Measurements from ENCODE around the gene DAP.
"Not testable (repeated sequence)": the region's sequence is repeated elsewhere in the genome, so short reads cannot be mapped to it uniquely, and the experiment has no call there.

The DAP gene

GRCh38 chr5:10761185-10761932, at the start of gene DAP:
Gene DAP (minus strand): TSS chr5:10761234. CDS start chr5:10761068, 166 bp downstream.
- in situ Hi-C loops (cut with MboI; ENCODE audit: low sequenced_read_pairs) = no loop called here

DNA sequence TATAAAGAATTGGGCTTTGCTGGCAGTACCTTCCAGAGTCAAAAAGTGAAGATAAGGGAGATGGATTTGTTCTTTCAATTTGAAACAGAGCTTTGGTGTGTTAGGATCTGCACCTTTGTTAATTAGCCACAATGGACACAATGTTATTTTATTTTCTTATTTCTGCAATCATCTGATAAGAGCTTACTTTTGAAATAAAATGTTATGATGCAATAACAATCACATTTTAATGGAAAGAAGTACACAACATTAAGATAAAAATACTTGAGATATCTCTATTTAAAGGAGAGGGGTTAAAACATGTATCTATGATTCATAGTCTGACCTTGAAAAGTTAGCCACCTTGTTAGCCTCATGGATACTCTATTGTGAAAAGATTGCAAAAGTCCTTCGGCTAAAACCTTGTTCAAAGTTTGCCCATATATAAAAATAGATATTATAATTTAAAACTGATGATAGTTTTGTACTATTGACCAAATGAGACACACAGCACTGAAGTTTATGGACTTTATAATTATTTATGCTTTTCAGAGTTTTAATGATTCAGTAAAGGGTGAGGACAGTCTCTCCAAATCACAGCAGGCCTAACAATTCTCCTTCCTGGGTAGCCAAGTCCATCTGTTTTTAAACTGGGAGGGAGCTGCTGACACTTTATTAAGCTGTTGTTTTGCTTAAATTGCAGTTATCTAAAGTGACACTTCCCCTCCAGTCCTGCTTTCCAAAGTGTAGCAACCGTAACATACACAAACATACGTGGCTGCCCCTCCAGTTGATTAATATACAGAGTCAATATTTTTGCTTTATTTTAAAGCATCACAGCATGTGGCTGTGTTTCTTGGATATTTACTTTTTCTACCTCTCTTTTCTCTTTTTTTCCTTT, 47.6 kb upstream of the DAP start:
- in situ Hi-C loops (cut with MboI; ENCODE audit: low sequenced_read_pairs) = no loop called here

- in situ Hi-C loops (cut with MboI; ENCODE audit: low sequenced_read_pairs) = no loop called here
Measured at GRCh38 chr5:10801931-10802666, 41.1 kb upstream of the DAP start.

GRCh38 chr5:10800852-10801251, 39.8 kb upstream of the DAP start:
- in situ Hi-C loops (cut with MboI; ENCODE audit: low sequenced_read_pairs) = no loop called here

GRCh38 chr5:10797261-10797660, 36.2 kb upstream of the DAP start:
- in situ Hi-C loops (cut with MboI; ENCODE audit: low sequenced_read_pairs) = no loop called here

DNA sequence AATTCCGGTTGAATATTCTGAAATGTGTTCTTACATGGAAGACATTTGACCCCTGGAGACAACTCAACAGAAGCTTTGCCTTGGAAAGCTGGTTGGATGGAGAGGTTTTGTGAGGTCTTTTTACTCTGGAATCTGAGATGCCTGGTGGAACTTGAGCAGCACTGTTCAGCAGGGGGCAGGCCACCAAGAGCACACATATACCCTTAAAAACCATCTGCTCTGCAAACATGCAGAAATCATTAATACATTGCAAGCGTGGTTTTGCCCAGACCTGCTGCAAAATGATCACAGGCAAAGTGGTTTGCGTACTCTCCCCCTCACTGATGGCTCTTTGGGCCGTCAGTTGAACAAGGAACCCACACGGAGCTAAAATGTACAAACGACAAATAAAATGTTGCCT, 32.8 kb upstream of the DAP start:
- in situ Hi-C loops (cut with MboI; ENCODE audit: low sequenced_read_pairs) = no loop called here

DNA sequence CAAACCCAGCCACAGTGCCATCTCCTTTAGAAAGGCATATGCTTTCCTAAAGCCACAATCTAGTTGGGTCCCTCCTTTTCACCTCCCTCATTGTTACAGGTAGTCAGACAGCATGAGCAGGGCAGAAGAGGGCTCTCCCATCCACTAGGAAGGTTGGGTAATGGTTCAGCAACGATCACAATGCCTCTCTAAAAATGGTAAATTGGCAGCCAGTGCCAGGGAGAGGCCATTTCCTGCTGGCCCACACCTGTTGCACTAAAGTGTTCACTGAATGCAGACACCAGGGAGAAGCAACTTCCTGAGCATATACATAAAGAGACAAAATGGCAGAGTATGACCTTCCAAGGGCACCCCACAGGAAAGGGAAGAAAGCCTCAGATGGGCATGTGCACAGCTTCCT, 31.3 kb upstream of the DAP start:
- in situ Hi-C loops (cut with MboI; ENCODE audit: low sequenced_read_pairs) = no loop called here

DNA sequence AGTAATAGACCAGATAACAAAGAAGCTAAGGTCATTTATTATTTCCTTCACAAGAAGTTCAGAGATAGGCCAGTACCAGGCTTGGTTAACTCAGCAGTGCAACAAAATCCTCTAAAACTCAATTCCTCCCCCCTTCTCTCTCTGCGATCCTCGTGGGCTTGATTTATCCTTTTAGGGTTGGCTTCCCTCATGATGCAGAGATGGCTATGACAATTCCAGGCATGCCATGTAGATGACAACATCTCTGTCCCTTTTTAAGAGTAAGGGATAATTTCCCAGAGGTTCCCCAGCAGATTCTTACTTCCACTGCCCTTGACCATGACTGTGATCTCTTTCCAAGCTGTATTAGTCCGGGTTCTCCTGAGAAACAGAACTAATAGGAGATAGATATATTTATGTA, 28.7 kb upstream of the DAP start:
- in situ Hi-C loops (cut with MboI; ENCODE audit: low sequenced_read_pairs) = no loop called here

- in situ Hi-C loops (cut with MboI; ENCODE audit: low sequenced_read_pairs) = no loop called here
Measured at GRCh38 chr5:10789021-10789420, 28.0 kb upstream of the DAP start.

DNA sequence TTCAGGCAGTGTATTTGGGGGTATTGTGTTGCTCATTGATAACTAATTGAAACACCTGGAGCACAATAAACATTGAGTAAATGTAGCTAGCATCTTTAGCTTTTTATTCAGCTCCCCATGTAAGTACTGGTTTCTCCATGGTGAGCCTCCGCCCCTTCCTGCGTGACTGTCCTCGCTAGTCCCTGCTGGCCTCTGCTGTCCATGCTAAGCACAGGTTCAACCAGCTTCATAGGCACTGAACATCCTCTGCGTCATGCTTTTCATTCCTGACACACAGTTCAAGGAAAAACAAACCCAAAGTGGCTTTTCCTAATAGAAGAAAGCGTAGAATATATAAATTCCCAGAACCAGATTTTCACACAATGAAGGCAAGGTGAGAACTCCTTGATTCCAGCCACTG, 27.3 kb upstream of the DAP start:
- in situ Hi-C loops (cut with MboI; ENCODE audit: low sequenced_read_pairs) = no loop called here

DNA sequence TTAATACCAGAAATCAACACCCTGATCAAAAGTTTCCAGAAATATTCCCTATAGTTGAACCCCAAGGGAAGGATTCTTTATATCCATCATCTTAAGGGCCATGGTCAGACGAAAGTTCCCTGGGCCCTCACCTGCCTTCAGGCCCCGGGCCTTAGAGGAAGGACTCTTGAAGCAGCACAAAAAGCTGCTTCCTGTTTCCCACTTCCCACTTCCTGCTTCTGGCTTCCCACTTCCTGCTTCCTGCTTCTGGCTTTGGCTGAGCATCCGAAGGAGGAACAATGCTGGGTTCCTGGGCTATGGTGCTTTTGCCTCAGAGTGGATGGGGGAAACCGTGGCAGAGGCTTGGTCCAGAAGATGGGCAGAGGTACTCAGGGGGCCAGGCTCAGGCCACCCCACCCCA, 25.8 kb upstream of the DAP start:
- in situ Hi-C loops (cut with MboI; ENCODE audit: low sequenced_read_pairs) = no loop called here

DNA sequence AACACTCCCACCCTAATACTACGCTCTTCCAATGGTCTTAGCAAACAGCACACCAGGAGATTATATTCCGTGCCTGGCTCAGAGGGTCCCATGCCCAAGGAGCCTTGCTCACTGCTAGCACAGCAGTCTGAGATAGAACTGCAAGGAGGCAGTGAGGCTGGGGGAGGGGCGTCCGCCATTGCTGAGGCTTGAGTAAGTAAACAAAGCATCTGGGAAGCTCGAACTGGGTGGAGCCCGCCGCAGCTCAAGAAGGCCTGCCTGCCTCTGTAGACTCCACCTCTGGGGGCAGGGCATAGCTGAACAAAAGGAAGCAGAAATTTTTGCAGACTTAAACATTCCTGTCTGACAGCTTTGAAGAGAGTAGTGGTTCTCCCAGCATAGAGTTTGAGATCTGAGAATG, 19.2 kb upstream of the DAP start:
- in situ Hi-C loops (cut with MboI; ENCODE audit: low sequenced_read_pairs) = not testable (repeated sequence)

GRCh38 chr5:10779592-10779991, 18.6 kb upstream of the DAP start:
- in situ Hi-C loops (cut with MboI; ENCODE audit: low sequenced_read_pairs) = no loop called here

- in situ Hi-C loops (cut with MboI; ENCODE audit: low sequenced_read_pairs) = no loop called here
Measured at GRCh38 chr5:10778179-10778910, 17.3 kb upstream of the DAP start.

DNA sequence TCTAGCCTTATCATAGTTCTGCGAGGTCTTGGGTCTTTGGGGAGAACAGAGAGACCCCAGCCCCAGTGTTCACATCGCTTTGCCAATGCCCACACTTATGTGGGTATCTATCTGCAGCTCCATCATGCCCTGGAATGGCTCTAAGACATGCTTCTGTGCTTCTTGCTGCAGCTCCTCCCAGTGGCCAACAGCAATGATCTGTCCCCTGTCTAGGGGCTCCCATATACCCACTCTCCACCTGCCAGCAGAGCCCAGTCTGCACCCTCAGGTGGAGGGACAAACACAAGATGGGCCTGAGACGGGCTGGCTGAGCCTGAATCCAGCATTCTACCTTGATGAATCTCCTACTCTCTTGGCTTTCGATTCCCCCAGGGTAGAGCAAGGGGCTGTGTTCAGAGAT, 14.6 kb upstream of the DAP start:
- in situ Hi-C loops (cut with MboI; ENCODE audit: low sequenced_read_pairs) = no loop called here

DNA sequence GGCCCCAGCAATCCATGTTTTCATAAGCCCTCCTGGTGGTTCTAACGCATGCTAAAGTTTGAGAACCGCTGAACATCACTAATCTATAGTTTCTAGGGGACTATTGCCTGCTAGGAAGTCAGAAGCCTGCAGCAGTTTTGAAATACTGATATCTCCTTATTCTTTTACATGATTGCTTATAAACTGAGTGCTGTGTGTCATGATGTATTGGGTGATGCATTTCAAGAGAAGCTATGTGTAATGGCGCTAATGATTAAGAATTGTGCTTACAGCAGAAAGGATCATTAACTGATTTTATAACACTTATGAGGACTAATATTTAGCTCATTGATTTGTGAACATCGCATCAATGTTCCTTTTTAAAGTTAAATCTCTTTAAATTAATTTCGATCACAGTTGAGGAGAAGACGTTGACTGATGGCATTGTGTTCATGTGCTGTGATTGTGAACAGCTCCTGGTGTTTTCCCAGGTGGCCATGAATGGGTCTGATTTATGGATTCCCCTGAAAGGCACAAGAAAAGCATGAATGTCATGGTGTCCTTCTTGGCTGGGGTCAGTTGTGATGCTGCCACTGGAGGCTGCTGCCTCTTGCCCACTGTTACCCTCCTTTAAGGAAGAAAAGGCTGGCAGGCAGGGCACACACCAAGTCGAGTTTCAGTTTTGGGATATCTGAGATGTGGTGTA, 12.0 kb upstream of the DAP start:
- in situ Hi-C loops (cut with MboI; ENCODE audit: low sequenced_read_pairs) = no loop called here

- in situ Hi-C loops (cut with MboI; ENCODE audit: low sequenced_read_pairs) = no loop called here
Measured at GRCh38 chr5:10768328-10768899, 7.4 kb upstream of the DAP start.

- in situ Hi-C loops (cut with MboI; ENCODE audit: low sequenced_read_pairs) = no loop called here
Measured at GRCh38 chr5:10762776-10763500, 1.9 kb upstream of the DAP start.
